ENCODE data around the gene SNAPIN. TPM values are rescaled to one million over a fixed set of nuclear protein-coding genes. Genes with fewer than 3 reads are reported as not detected.
A peak's percentile ranks its signal among the peaks of the same experiment; 100 is the strongest.

The SNAPIN gene
- total RNA-seq, 1 experiment from 2014 or later, result 39.1 TPM

GRCh38 chr1:153680120-153680403 is 21.6 kb downstream of the SNAPIN start (continued):
- TF ChIP-seq MAX (IDR thresholded peaks at IDR 0.05), result no peak

GRCh38 chr1:153682730-153683129 is 24.2 kb downstream of the SNAPIN start:
- intact Hi-C loops (cut with micrococcal nuclease), result no loop called here
- no peak for TF ChIP-seq POLR2A (IDR thresholded peaks at IDR 0.05; ENCODE audit: borderline replicate concordance, extremely low read depth, insufficient read depth, insufficient read length)
- TF ChIP-seq TCF7L2 (IDR thresholded peaks at IDR 0.05; ENCODE audit: borderline replicate concordance, extremely low read depth, insufficient read depth, insufficient read length), result no peak
- TF ChIP-seq EZH2 (IDR thresholded peaks at IDR 0.05), result no peak
- ChIA-PET POLR2A (no interaction called here), RAD21 (ENCODE audit: low non-redundant PET in 1 of 2, low total read pairs in 2 of 2, uncharacterized antibody in 2 of 2, unreplicated experiment in 2 of 2) (no interaction called here), CTCF (no interaction called here)
- Histone ChIP-seq H3K27me3 (ENCODE audit: insufficient read depth, low read length) (no peaks in the 10 kb centered on the region; the same call in 1 of the 2 replicates), H3K9me2 (ENCODE audit: insufficient read depth) (no peaks in the 10 kb centered on the region), H3K36me3 (ENCODE audit: control insufficient read depth in 1 of 2, insufficient read depth in 2 of 2, low read length in 2 of 2) (no peaks in the 10 kb centered on the region), H3K27ac (ENCODE audit: low read depth, low read length) (no peak overlapping the region), H3K9me3 (ENCODE audit: control insufficient read depth in 1 of 2, insufficient read depth in 1 of 2, low read depth in 1 of 2, low read length in 2 of 2) (no peaks in the 10 kb centered on the region), H3K4me2 (ENCODE audit: low read length) (no peak overlapping the region), H4K20me1 (ENCODE audit: insufficient read depth) (no peaks in the 10 kb centered on the region), H2AFZ (ENCODE audit: low read depth, low read length, poor library complexity, severe bottlenecking) (no peak overlapping the region), H3K4me1 (ENCODE audit: control insufficient read depth in 1 of 2, insufficient read depth in 2 of 2, low read length in 2 of 2) (peaks cover 0 to 5% of the 10 kb centered on the region in 2 experiments; a peak in 1 of 4 replicates), H3K9ac (ENCODE audit: low read length) (no peak overlapping the region), H3K4me3 (replicated peaks in 1 of 2; ENCODE audit: low read depth in 1 of 2, low read length in 2 of 2) (no peak overlapping the region), H3K79me2 (ENCODE audit: insufficient read depth, low read length) (no peaks in the 10 kb centered on the region)
- ATAC-seq, result no peak
- no TSS peak for BruUV-seq (replicated peaks)
- DNase-seq (ENCODE audit: low read depth, low spot score), result no peak

GRCh38 chr1:153683854-153684253 is 25.4 kb downstream of the SNAPIN start:
- no peak for DNase-seq (ENCODE audit: low read depth, low spot score)
- H3K79me2 ChIP-seq (ENCODE audit: insufficient read depth, low read length), result no peaks in the 10 kb centered on the region
- intact Hi-C loops (cut with micrococcal nuclease), result no loop called here
- no peaks in the 10 kb centered on the region for H3K9me3 ChIP-seq (ENCODE audit: control insufficient read depth in 1 of 2, insufficient read depth in 1 of 2, low read depth in 1 of 2, low read length in 2 of 2)
- peaks cover 0 to 5% of the 10 kb centered on the region in 2 experiments; a peak in 1 of 4 replicates for H3K4me1 ChIP-seq (ENCODE audit: control insufficient read depth in 1 of 2, insufficient read depth in 2 of 2, low read length in 2 of 2)
- H3K4me2 ChIP-seq (ENCODE audit: low read length), result no peak overlapping the region
- no peaks in the 10 kb centered on the region for H3K9me2 ChIP-seq (ENCODE audit: insufficient read depth)
- no peak overlapping the region for H3K27ac ChIP-seq (ENCODE audit: low read depth, low read length)
- no peak overlapping the region for H3K9ac ChIP-seq (ENCODE audit: low read length)
- H2AFZ ChIP-seq (ENCODE audit: low read depth, low read length, poor library complexity, severe bottlenecking), result no peak overlapping the region
- H3K4me3 ChIP-seq (replicated peaks in 1 of 2; ENCODE audit: low read depth in 1 of 2, low read length in 2 of 2), result no peak overlapping the region
- H3K36me3 ChIP-seq (ENCODE audit: control insufficient read depth in 1 of 2, insufficient read depth in 2 of 2, low read length in 2 of 2), result no peaks in the 10 kb centered on the region
- peak; percentile 55 for ATAC-seq
- ChIA-PET CTCF (no interaction called here), POLR2A (no interaction called here), RAD21 (ENCODE audit: low non-redundant PET in 1 of 2, low total read pairs in 2 of 2, uncharacterized antibody in 2 of 2, unreplicated experiment in 2 of 2) (no interaction called here)
- H4K20me1 ChIP-seq (ENCODE audit: insufficient read depth), result no peaks in the 10 kb centered on the region
- BruUV-seq (replicated peaks), result no TSS peak
- H3K27me3 ChIP-seq (ENCODE audit: insufficient read depth, low read length), result no peaks in the 10 kb centered on the region; the same call in 1 of the 2 replicates
- no peak for TF ChIP-seq ELF1 (IDR thresholded peaks at IDR 0.05; ENCODE audit: borderline replicate concordance, low read depth)
- TF ChIP-seq REST (IDR thresholded peaks at IDR 0.05; ENCODE audit: low read depth), result no peak
- TF ChIP-seq CEBPB (IDR thresholded peaks at IDR 0.05; ENCODE audit: low read depth), result no peak
- no peak for TF ChIP-seq ZBTB33 (IDR thresholded peaks at IDR 0.05; ENCODE audit: extremely low read depth, insufficient replicate concordance, low read length)
- no peak for TF ChIP-seq ZNF274 (IDR thresholded peaks at IDR 0.05; ENCODE audit: low read depth, low read length)
- TF ChIP-seq EZH2 (IDR thresholded peaks at IDR 0.05), result no peak
- TF ChIP-seq SIN3A (IDR thresholded peaks at IDR 0.05; ENCODE audit: low read depth), result no peak
- TF ChIP-seq MAX (IDR thresholded peaks at IDR 0.05), result no peak
- TF ChIP-seq JUND (IDR thresholded peaks at IDR 0.05), result no peak
- TF ChIP-seq CBX3 (IDR thresholded peaks at IDR 0.05; ENCODE audit: low read depth), result no peak
- no peak for TF ChIP-seq FOSL1 (IDR thresholded peaks at IDR 0.05; ENCODE audit: low read depth)
- TF ChIP-seq ATF3 (IDR thresholded peaks at IDR 0.05), result no peak
- TF ChIP-seq TCF7L2 (IDR thresholded peaks at IDR 0.05; ENCODE audit: borderline replicate concordance, extremely low read depth, insufficient read depth, insufficient read length), result no peak
